Measurements from ENCODE around the gene ALPK1. TPM values are rescaled to one million over a fixed set of nuclear protein-coding genes. Genes with fewer than 3 reads are reported as not detected.

Gene ALPK1
- total RNA-seq, 1 experiment from 2014 or later: 4.9 TPM

GRCh38 chr4:112451831-112452230, 154.7 kb downstream of the ALPK1 start:
- no peaks in the 10 kb centered on the region for H3K27me3 ChIP-seq (replicated peaks; ENCODE audit: control insufficient read depth, insufficient read depth, low read length)
- H3K36me3 ChIP-seq (ENCODE audit: control insufficient read depth, insufficient read depth, low read length): no peaks in the 10 kb centered on the region
- TF ChIP-seq CTCF (IDR thresholded peaks at IDR 0.05; ENCODE audit: insufficient read depth in 1 of 2, low read depth in 1 of 2, low read length in 1 of 2, severe bottlenecking in 1 of 2, unreplicated experiment in 1 of 2): no peak
- Mint-ChIP-seq H3K4me3 (ENCODE audit: unreplicated experiment) (no peak overlapping the region), H3K4me1 (ENCODE audit: low read depth, unreplicated experiment) (no peaks in the 10 kb centered on the region), H3K9me3 (ENCODE audit: unreplicated experiment) (no peaks in the 10 kb centered on the region), H3K36me3 (ENCODE audit: insufficient read depth, unreplicated experiment) (no peaks in the 10 kb centered on the region), H3K27ac (ENCODE audit: unreplicated experiment) (no peak overlapping the region), H3K27me3 (ENCODE audit: insufficient read depth, unreplicated experiment) (peaks cover 4% of the 10 kb centered on the region)
- intact Hi-C loops (cut with micrococcal nuclease; ENCODE audit: unreplicated experiment): no loop called here
- no TSS peak for BruUV-seq (replicated peaks)
- H3K9me3 ChIP-seq: no peaks in the 10 kb centered on the region
- CTCF ChIA-PET: no interaction called here
- no peak overlapping the region for H3K4me3 ChIP-seq (ENCODE audit: low read depth, low read length)
- no peak for DNase-seq
- H3K4me1 ChIP-seq: no peaks in the 10 kb centered on the region
- POLR2A ChIA-PET: no interaction called here

GRCh38 chr4:112453321-112453720, 156.2 kb downstream of the ALPK1 start:
- Histone ChIP-seq H3K36me3 (ENCODE audit: control insufficient read depth, insufficient read depth, low read length) (no peaks in the 10 kb centered on the region), H3K9me3 (no peaks in the 10 kb centered on the region), H3K4me1 (no peaks in the 10 kb centered on the region), H3K4me3 (ENCODE audit: low read depth, low read length) (no peak overlapping the region), H3K27me3 (replicated peaks; ENCODE audit: control insufficient read depth, insufficient read depth, low read length) (no peaks in the 10 kb centered on the region)
- Mint-ChIP-seq H3K4me1 (ENCODE audit: low read depth, unreplicated experiment) (no peaks in the 10 kb centered on the region), H3K36me3 (ENCODE audit: insufficient read depth, unreplicated experiment) (no peaks in the 10 kb centered on the region), H3K4me3 (ENCODE audit: unreplicated experiment) (no peak overlapping the region), H3K27ac (ENCODE audit: unreplicated experiment) (no peak overlapping the region), H3K9me3 (ENCODE audit: unreplicated experiment) (no peaks in the 10 kb centered on the region), H3K27me3 (ENCODE audit: insufficient read depth, unreplicated experiment) (peaks cover 4% of the 10 kb centered on the region)
- ChIA-PET POLR2A (no interaction called here), CTCF (no interaction called here)
- intact Hi-C loops (cut with micrococcal nuclease; ENCODE audit: unreplicated experiment): no loop called here
- DNase-seq: no peak
- no peak for TF ChIP-seq CTCF (IDR thresholded peaks at IDR 0.05; ENCODE audit: insufficient read depth in 1 of 2, low read depth in 1 of 2, low read length in 1 of 2, severe bottlenecking in 1 of 2, unreplicated experiment in 1 of 2)
- no TSS peak for BruUV-seq (replicated peaks)

GRCh38 chr4:112472318-112472717, 175.1 kb downstream of the ALPK1 start:
- CTCF ChIA-PET: no interaction called here

More at GRCh38 chr4:112472318-112472717, 175.1 kb downstream of the ALPK1 start:
- Histone ChIP-seq H3K4me3 (ENCODE audit: low read depth, low read length) (no peak overlapping the region), H3K4me1 (no peaks in the 10 kb centered on the region), H3K9me3 (no peaks in the 10 kb centered on the region), H3K36me3 (ENCODE audit: control insufficient read depth, insufficient read depth, low read length) (no peaks in the 10 kb centered on the region), H3K27me3 (replicated peaks; ENCODE audit: control insufficient read depth, insufficient read depth, low read length) (no peaks in the 10 kb centered on the region)
- DNase-seq: no peak
- Mint-ChIP-seq H3K4me1 (ENCODE audit: low read depth, unreplicated experiment) (no peaks in the 10 kb centered on the region), H3K4me3 (ENCODE audit: unreplicated experiment) (no peak overlapping the region), H3K27me3 (ENCODE audit: insufficient read depth, unreplicated experiment) (peaks cover 9% of the 10 kb centered on the region), H3K36me3 (ENCODE audit: insufficient read depth, unreplicated experiment) (no peaks in the 10 kb centered on the region), H3K27ac (ENCODE audit: unreplicated experiment) (no peak overlapping the region), H3K9me3 (ENCODE audit: unreplicated experiment) (no peaks in the 10 kb centered on the region)
- no TSS peak for BruUV-seq (replicated peaks)
- POLR2A ChIA-PET: no interaction called here
- intact Hi-C loops (cut with micrococcal nuclease; ENCODE audit: unreplicated experiment): no loop called here
- TF ChIP-seq CTCF (IDR thresholded peaks at IDR 0.05; ENCODE audit: insufficient read depth in 1 of 2, low read depth in 1 of 2, low read length in 1 of 2, severe bottlenecking in 1 of 2, unreplicated experiment in 1 of 2): no peak
